ENCODE data around the gene C1orf56. TPM values are rescaled to one million over a fixed set of nuclear protein-coding genes. Genes with fewer than 3 reads are reported as not detected.

C1orf56 gene
- total and polyA plus RNA-seq, 2 donors (not counting 3 experiments of a cell fraction or from before 2014, with no cell fraction given) = 3.0 to 3.5 TPM

- dilution Hi-C loops (cut with MboI; ENCODE audit: extremely low pct_ligation_motif_present, low sequenced_read_pairs) = no loop called here
- peaks cover 28% of the 10 kb centered on the region for H3K4me1 ChIP-seq (ENCODE audit: control insufficient read depth, extremely low read depth, insufficient read depth, low read length)
- CTCF ChIA-PET = interaction anchor here (0.7 to 1.1 kb wide), 2 partner anchors 15 to 90 kb away, joined by 3 read pairs; no protein-coding TSS in a partner anchor
- no peak overlapping the region for H2AFZ ChIP-seq (ENCODE audit: low read depth, low read length)
- no peak for FAIRE-seq
- no peak for DNase-seq (ENCODE audit: low read depth, low spot score)
- H3K79me2 ChIP-seq (ENCODE audit: control insufficient read depth, insufficient read depth, low read length) = no peaks in the 10 kb centered on the region
- no peak overlapping the region for H3K9ac ChIP-seq (replicated peaks; ENCODE audit: extremely low read depth, insufficient read depth, low read length)
- no peak overlapping the region for H3K27ac ChIP-seq (ENCODE audit: insufficient read depth, low read depth, low read length)
- no peaks in the 10 kb centered on the region for H3K36me3 ChIP-seq (ENCODE audit: control insufficient read depth in 2 of 2, extremely low read depth in 1 of 2, insufficient read depth in 2 of 2, low read length in 2 of 2)
- no peaks in the 10 kb centered on the region for H3K9me3 ChIP-seq (replicated peaks; ENCODE audit: control insufficient read depth, insufficient read depth, low read length)
- H3K27me3 ChIP-seq (ENCODE audit: control insufficient read depth in 2 of 2, insufficient read depth in 2 of 2, low read length in 2 of 2) = no peaks in the 10 kb centered on the region
- POLR2A ChIA-PET = no interaction called here
- H3K4me2 ChIP-seq (ENCODE audit: insufficient read depth, low read length) = peak overlapping the region; percentile 28
- no TSS peak for BruUV-seq (replicated peaks)
- TF ChIP-seq FOS (IDR thresholded peaks at IDR 0.05; ENCODE audit: borderline replicate concordance, insufficient read depth, low read length) = no peak
- TF ChIP-seq POLR2AphosphoS5 (IDR thresholded peaks at IDR 0.05; ENCODE audit: insufficient read depth, low read depth, low read length) = no peak
- no peak for TF ChIP-seq MAX (IDR thresholded peaks at IDR 0.05; ENCODE audit: insufficient read depth, insufficient read length)
- no peak for TF ChIP-seq GATA2 (IDR thresholded peaks at IDR 0.05; ENCODE audit: insufficient read depth, insufficient read length, low read depth, low read length)
- no peak for TF ChIP-seq CTCF (IDR thresholded peaks at IDR 0.05; ENCODE audit: extremely low read depth in 1 of 2, insufficient read depth in 1 of 2, low read depth in 1 of 2, low read length in 2 of 2)
- no peak for TF ChIP-seq JUN (IDR thresholded peaks at IDR 0.05; ENCODE audit: borderline replicate concordance, insufficient read depth, insufficient read length, low read depth)
- TF ChIP-seq MYC (IDR thresholded peaks at IDR 0.05; ENCODE audit: low read depth, low read length) = no peak
- TF ChIP-seq EZH2 (IDR thresholded peaks at IDR 0.05; ENCODE audit: borderline replicate concordance, low read depth, low read length, severe bottlenecking) = no peak
- no peak for TF ChIP-seq POLR2A (IDR thresholded peaks at IDR 0.05; ENCODE audit: low read depth, low read length)
- H4K20me1 ChIP-seq (replicated peaks; ENCODE audit: control insufficient read depth, extremely low read depth, insufficient read depth, low read length) = no peaks in the 10 kb centered on the region
- intact Hi-C loops (cut with micrococcal nuclease) = loop anchor here (2.0 kb wide), 1 partner anchor 49 kb away; the partner anchor contains the start of gene CDC42SE1
- H3K4me3 ChIP-seq (replicated peaks in 1 of 3; ENCODE audit: insufficient read depth in 1 of 3, low read depth in 1 of 3, low read length in 3 of 3) = no peak overlapping the region
- H3K9me1 ChIP-seq (replicated peaks; ENCODE audit: control insufficient read depth, extremely low read depth, insufficient read depth, low read length) = no peaks in the 10 kb centered on the region
Observed at GRCh38 chr1:151009674-151010345, 37.7 kb upstream of the C1orf56 start.

All from endothelial cell of umbilical vein (primary cell).